Smooth muscle cell of the brain vasculature (primary cell): ENCODE measurements around the gene FOLR3.
"Not testable (repeated sequence)": the region's sequence is repeated elsewhere in the genome, so short reads cannot be mapped to it uniquely, and the experiment has no call there.

ENCODE experiments used
- DNase-seq: peaks from one replicate; pipeline ENCODE4 v3.0.0-alpha.2; 2012; ENCODE audit warnings: low read depth, low spot score

Gene FOLR3

DNA sequence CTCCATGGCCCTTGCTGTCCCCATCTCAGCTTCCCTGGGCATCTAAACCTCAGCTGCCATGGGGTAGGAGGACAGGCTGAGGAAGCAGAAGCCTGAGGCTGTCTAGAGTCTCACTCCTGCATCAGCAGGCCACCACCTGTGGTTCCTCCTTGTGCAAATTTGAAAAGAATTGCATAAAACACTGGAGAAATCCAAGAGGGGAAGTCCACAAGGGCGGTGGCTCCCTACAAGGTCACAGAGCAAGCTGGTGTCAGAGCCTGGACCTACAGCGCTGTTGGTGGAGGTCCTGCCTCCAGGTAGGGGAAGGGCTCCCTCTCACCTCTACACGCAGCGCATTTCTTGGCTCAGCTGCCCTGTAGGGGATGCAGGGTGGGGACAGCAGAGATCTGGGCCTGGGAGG, at the start of gene FOLR3:
TSS of gene FOLR3 (plus strand) at position 253 of the 400 bp plus-strand sequence. CDS start 228 bp downstream, outside the sequence.
- DNase-seq, result not testable (repeated sequence)

DNA sequence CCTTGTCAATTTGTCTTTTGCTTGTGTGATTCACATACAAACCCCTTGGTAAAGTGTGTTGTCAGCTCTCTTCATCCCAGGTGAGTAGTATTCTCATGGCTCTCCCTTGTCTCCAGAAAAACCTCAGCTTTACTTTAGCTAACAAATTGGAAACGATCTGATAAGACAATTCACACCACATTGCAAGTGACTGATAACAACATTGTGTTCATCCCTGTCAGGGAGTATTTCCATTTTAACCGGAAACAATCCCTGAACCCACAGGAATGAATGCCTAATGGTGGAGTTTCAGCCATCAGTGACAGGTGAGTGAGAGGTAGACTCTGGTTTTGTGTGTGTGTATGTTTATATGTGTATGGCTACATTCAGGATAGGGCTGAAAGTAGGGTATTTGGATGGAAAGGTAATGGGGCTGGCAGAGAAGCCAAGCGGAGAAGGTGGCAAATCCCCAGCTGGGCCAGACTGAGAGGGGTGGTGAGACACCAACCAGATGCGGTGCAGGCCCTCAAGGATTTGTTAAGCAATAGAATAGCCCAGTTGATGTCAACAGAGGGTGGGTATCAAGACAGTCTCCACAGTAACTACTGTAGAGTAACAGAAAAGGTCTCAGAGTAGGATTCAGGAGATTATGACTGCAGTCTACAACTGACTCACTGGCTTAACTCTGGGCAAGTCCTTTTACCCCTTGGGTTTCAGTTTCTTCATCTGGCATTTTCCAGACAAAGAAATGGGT, 47.3 kb upstream of the FOLR3 start:
- no peak for DNase-seq

DNA sequence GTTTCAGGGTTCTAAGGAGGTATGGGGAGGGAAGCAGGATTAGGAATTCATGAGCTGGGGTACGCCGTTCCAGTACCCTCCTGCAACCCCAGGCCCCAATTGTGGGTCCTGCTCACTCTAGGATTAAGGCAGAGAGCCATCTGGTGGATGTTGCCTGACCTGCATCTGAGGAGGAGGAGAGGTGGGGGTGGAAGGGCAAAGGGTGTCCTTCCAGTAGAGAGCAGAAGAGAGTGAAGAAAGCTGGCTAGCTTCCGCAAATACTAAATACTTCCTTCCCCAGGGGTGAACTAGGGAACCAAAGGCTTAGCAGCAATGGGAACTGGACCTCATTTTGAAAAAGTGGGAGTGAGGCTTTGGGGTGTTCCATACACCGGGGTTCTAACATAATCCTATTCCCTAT, 44.2 kb upstream of the FOLR3 start:
- DNase-seq, result peak; percentile 29

DNA sequence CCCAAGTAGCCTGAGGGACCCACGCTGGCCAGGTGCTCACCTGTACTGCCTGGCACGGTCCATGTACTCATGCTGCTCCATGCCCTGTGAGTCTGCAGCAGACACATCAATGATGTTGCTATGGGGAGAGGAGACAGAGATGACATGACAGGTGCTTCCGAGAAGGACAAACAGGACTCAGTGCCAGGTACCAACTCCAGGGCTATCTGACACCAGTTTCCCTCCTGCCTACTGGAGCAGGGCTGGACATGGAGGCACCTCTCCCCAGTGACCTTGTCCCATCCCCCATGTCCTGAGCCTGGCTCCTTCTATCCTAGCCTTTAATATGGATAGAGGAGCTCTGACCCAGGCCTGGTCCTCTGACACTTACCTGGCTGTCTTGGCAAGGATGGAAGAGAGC, 36.8 kb upstream of the FOLR3 start:
- no peak for DNase-seq

DNA sequence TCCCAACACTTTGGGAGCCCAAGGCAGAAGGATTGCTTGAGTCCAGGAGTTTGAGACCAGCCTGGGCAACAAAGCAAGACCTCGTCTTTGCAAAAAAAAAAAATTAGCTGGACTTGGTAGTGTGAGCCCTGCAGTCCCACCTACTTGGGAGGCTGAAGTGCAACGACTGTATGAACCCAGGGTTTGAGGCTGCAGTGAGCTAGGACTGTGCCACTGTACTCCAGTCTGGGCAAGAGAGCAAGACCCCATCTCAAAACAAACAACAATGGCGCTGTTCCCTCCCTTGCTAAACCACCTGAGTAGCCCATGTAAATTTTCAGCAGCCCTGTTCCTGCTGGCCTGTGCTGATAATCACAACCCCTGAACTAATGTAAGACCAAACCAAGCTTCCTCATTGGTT, 35.5 kb upstream of the FOLR3 start:
- no peak for DNase-seq

DNA sequence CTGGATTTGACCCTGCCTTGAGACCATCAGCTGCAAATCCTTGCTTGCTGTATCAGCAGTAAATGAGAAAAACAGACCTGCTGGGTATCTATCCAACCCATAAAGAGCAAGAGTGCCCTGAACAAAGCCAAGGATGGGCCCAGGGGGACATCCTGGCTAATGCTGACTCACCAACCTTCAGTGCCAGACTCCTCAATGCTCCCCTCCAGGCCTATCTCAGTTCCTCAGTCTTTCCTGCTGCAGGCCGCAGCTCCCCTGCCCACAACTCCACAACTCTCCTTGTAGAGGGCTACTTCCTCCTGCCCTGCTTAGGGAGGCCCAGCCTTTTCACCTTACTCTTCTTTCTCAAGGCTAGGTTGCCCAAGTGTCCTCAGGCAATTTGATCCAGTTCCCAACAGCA, 35.1 kb upstream of the FOLR3 start:
- DNase-seq, result no peak

DNA sequence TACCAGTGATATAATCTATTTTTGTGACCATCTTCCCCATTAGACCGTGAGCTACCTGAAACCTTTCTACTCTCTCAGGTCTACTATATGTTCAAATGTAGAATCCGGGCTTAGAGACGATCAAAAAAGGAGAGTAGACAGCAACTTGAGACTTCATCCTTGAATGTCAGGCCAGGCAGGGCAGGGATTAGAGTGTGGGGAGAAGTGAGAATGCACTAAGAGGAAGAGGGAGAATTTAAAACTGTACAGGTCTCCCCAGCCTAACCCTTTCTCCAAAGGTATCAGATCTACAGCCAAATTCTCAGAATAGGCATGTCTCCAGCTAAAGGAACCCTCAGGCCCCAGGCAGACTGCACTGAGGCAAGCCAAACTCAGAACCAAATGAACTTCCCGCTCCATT, 33.4 kb upstream of the FOLR3 start:
- DNase-seq, result no peak

DNA sequence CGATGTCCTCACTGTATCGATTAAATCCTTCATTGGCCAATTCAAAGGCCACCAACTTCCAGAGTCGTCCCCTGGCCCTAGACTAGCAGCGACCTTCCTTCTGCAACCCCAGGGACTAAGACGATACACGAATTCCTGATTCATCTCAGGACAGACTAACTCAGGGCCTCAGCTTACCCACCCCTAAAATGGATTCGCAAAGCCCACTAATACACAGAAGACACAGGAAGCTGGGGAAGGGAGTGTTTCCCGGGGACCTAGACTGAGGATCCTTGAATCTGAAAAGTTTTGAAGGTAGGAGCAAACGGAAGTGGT, 32.9 kb upstream of the FOLR3 start:
- no peak for DNase-seq

DNA sequence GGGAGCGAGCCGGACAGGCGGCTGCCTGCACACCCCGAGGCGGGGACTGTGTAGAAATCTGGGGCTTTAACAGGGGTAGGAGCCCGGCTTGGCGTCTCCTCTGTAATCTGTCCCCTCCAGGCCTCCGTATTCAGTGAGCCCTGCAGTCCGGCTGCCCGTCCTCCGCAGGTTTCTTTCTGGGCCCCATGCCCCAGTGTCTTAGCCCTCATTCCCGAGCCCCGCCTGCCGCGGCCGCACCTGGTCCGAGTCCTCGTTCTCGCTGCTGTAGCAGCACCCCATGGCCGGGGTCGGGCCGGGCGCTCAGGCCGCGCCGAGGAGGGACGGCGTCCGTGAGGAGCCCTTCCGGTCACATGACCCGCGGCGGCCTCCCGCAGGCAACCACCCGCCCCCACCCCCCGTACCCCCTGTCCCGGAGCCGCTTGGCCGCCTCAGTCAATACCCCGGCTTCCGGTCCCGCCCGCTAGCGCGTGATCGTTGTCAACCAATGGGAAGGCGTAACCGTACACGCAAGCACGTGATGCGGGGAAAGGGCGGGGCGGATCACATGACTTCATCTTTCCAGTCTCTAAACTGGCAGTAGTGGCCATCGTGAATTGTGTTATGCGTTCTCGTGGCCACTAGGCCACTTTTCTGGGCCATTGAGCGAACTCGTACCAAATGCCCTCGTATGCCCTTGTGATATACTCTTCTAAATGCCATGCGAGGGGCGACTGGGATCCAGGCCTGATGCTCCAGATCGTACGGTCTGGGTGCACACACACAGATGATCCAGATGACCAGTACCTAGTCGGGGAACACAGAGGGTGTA, 32.4 kb upstream of the FOLR3 start, which contains the start of gene LAMTOR1:
TSS of gene LAMTOR1 (minus strand) at position 352 of the 808 bp plus-strand sequence. CDS start at position 279, 73 bp downstream.
- peak; percentile 99 for DNase-seq

DNA sequence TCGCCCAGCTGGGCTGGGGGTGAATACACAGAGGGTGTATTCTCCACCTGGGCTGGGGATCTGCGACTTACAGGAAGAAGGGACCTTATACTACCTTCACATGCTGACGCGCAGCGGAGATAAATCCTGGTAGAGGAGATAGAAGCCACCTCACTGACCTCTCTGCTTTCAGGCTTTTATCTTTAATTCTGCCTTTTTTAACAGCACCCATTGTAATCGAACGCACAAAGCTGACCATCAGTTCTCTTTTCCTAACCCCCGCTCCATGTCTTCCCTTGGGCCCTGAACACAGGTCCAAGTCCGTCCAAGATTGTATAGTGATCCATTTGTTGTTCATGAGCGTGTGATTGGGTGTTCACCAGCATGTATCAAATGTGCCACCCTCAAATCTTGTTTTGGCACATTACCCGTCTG, 31.8 kb upstream of the FOLR3 start:
- no peak for DNase-seq

DNA sequence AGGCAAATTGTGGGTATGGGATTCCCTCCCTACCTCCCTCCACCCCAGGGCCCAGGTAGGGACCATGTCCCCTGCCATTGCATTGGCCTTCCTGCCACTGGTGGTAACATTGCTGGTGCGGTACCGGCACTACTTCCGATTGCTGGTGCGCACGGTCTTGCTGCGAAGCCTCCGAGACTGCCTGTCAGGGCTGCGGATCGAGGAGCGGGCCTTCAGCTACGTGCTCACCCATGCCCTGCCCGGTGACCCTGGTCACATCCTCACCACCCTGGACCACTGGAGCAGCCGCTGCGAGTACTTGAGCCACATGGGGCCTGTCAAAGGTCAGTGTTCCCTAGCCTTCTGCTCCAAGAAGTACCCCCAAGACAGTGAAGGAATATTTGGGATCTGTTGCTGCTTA, 29.6 kb upstream of the FOLR3 start, which contains the start of gene TOMT:
TSS of gene TOMT (plus strand) at position 37 of the 400 bp plus-strand sequence. CDS start at position 65, 28 bp downstream.
- no peak for DNase-seq

DNA sequence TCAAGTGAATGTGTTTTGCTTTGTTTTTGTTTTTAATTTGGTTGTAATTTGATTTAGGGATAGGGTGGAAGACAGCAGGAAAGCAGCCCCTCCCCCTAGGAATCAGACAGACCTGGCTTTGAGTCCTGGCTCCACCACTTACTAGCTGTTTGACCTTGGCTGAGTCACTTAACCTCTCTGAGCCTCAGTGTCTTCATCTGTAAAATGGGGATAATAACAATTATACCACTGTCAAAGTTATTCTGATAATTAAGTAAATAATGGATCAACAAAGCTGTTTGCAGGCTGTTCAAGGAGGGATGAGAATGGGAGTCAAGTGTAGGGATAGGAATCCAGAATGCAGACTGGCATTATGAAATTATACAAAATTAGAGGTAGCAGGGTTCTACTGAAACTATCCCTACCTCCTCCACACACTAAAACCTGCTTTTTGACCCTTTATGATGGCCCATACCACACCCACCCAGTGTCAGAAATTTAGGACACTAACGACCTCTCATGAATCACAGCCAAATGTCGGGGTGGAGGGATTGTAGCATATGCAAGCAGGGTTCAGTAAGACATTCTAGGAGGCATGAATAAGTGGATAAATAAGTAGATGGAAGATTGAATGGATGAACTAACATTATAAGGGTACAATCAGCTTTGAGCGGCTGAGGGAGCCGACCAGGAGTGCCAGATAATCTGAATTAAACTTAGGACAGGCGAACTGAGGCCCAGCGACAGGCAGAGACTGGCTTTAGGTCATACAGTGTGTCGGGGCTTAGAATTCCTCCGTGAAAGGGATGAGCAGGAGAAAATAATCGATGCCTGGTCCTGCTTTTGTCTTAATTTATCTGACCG, 24.0 kb upstream of the FOLR3 start:
- no peak for DNase-seq

DNA sequence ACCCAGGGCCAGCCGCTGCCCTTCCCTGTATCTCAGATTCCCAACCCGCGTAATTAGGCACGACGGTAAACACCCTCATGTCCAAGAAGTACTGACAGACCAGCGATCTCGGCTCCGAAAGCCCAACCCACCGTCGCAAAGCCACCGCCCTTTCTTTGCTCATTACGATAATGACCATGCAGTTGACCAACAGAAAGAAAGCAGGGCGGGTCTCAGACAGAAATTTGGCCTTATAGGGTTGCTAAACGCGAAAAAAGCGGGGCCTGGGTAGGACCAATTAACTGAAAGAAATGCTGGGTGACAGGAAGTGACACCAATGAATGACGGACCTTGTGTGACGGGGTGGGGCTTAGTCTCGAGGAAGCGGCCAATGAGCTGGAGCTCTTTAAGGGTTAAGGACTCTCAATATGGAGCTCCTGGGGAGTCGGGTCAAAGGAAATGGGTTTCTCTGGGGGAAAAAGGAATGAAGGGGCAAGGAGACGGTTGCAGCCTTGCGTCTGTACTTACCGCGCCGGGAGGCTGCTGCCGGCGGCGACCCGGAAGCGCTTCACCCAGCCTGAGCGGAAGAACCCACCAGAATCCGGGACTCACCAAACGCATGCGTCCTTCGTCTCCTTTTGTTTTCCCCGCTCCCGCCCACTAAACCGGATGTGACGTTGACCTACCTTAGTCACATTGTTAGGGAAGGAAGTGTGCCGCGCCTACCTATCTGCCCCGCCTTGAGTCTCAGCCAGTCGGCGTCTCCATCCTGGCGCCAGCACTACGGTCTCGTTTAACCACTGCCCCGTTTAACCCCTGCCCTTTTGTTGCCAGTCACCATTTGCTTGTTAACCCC, 23.2 kb upstream of the FOLR3 start, which contains the start of gene ANAPC15:
TSS of gene ANAPC15 (minus strand) at position 553 of the 835 bp plus-strand sequence. CDS start 1,419 bp downstream, outside the sequence.
- DNase-seq, result peak; percentile 98

DNA sequence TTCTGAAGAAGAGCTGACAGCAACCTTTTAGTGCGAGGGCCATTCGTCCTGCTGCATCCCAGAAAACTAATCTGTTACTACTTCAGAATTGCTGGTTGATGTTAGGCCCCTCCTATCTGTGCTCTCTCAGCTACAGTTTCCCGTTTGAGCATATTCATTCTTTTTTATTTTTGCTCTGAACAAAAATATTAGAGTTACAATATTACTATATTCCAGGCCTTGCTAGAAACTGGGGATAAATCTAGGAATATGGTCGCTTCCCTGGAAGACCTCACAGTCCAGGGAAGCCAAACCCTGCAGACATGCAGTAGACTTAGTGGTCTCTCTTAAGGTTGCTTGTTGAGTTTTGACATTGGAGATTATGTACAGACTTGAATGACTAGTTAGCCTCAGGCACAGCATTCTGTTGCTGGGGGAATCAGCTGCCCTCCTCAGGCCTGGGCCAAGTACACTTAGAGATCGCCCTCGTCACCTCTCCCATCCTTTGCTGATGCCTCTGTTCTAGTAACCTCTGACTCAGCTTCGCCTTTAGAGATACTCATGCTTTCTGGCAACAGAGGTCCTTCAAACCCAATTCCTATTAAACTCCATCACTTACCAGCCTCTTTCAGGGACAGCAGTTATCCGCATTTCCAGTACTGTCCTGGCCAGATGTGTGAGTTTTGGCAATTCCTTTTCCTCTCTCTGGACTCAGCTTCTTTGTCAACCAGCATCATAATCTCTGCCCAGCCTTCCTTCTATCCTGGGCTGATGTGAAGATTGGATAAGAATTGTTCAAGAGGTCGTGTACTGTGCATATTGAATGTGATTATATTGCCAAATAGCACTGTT, 22.3 kb upstream of the FOLR3 start:
- DNase-seq, result no peak

DNA sequence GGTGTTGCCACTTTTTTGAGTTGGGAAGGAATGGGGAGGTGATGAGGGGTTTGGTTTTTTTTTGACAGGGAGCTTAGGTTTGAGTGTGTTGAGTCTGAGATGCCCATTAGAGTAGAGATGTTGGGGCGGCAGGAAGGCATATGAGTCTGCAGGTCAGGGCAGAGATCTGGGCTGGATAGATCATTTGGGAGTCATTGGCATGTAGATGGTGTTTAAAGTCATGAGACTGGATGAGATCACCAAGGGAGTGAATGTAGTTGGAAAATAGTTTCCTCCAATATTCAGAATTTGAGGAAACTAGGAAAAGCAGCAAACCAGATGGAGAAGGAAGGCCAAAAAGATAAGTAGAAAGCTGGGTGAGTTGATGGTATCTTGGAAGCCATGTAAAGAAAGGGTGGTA, 21.0 kb upstream of the FOLR3 start:
- no peak for DNase-seq

DNA sequence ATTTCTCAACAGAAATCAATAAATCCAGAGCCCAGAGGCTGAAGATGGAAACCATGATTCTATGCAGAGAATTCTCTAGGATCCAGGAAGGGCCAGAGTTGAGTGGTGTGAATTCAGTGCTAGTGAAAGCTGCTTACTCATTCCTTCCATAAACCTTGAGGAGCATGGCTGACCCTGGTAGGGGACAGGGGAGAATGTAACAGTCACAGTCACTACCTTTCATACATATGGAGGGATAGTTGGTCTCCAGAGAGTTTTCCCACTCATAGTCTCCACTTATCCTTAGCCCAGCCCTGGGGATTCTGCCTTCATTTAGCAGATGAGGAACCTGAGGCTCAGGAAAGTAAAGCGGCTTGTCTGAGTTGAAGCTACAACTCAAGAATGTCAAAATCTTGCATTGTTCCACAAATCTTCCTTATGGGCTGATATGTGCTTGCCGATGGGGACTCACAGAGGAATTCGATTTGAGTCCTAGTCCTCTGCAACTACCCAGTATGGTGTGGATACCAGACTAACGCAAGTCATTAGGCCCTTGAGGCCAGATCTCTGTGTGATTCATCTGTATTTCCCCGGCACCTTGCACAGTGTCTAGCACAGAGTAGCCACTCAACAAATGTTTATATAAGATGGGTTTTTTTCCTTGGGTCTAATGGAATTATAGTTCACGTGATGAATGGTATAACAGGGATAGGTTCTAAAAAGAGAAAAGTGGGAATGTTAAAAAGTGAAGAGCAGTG, 19.3 kb upstream of the FOLR3 start:
- DNase-seq, result no peak

DNA sequence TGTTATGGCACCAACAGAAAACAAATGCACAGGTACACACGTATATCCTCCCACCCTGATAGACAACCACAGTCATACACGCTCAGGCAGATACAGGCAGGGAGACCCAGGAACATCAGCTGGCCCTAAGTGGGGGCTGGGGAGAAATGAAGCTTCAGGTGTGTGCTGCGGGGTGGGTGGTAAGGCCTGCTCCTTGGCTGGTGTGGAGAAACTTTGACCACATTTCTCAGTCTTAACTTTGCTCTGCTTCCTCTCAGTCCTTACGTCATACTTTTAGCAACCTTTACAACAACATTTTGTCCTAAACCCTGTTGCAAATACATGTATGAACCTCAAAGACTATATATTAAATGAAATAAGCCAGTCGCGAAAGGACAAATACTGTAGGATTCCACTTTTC, 16.3 kb upstream of the FOLR3 start:
- no peak for DNase-seq

DNA sequence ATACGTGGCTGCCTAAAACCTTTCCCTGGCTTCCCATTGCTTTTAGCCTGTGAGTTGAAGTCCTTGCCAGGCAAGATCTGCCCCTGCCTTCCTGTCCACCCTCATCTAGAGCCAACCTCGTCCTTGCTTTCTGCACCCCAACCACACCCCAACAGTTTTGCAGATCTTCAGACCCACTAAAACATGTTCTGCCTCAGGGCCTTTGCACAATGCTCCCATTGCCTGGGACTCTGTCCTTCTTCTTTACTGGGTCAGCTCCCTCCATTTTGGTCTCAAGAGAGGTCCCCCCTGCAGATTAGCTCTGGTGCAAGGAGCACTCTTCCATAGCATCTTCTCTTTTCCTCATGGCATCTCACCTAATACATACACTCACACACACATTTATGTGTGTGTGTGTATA, 14.6 kb upstream of the FOLR3 start:
- no peak for DNase-seq

DNA sequence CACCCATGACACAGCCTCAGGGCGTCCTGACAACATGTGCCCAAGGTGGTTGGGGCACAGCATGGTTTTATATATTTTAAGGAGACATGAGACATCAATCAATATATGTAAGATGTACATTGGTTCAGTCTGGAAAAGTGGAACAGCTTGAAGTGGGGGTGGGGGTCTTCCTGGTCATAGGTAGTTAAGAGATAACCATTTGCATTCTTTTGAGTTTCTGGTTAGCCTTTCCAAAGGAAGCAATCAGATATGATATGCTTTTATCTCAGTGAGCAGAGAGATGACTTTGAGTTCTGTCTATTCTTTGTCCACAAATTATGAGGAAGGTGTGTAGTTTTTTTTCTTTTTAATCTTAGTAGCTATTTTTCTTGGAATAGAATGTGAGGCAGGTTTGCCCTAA, 12.9 kb upstream of the FOLR3 start:
- DNase-seq, result no peak
